ENCODE measurements around the gene SLC22A14.
"Not testable (repeated sequence)": the region's sequence is repeated elsewhere in the genome, so short reads cannot be mapped to it uniquely, and the experiment has no call there.

SLC22A14 gene

DNA sequence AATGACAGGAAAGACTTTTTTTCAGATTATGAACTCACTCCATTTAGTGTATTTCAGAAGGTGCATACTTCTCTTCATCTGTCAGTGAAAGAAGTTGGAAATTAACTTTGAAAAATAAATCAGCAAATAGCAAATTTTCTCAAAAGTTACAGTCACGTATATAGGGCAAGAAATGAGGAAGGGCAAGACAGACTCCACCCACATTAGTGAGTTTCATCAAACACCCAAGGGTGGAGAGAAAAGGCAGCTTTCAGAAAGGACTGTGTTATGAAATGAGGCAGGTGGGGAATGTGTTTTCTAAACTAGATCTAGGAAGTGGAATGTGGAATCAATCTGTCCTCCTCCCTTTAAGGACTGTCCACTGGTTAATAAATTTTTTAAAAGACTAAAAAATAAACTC is 13.6 kb upstream of the SLC22A14 start:
- DNase-seq (ENCODE audit: low read depth in 3 of 3, low spot score in 1 of 3), result no peak

DNA sequence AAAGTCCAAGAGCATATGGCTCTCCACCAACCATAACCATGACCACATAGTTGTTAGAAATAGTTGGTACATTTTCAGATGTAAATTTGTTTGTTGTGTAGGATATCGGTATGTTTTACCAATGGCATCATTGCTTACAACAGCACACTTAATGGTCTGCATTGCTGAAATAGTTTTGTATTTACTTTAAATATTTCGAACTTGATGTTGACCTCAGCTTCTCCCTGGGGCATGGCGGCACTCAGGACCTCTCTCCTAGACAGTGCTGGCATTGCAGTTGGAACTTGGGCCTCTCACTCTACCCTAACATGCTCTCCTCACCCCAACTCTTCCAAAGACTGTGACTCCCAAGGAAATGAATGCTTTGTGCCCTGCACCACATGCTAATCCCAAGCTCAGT is 11.5 kb upstream of the SLC22A14 start:
- DNase-seq (ENCODE audit: low read depth in 3 of 3, low spot score in 1 of 3), result no peak

DNA sequence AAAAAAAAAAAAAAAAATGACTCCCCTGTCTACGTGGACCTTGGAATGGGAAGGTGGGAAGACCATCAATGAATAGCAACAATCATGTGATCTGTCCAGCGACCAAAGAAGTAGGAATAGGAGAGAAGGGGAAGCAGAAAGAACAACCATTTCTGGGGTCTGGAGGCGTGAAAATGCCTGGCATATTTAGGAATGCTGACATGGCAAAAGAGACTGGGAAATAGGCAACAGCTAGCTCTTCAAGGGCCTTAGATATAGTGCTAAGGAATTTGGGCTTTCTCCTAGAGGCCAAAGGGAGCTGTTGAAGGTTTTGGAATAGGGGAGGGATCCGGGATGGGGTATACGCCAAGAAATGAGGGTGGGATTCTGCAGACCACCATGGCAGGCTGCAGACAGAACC is 10.5 kb upstream of the SLC22A14 start:
- no peak for DNase-seq (ENCODE audit: low read depth in 3 of 3, low spot score in 1 of 3)

DNA sequence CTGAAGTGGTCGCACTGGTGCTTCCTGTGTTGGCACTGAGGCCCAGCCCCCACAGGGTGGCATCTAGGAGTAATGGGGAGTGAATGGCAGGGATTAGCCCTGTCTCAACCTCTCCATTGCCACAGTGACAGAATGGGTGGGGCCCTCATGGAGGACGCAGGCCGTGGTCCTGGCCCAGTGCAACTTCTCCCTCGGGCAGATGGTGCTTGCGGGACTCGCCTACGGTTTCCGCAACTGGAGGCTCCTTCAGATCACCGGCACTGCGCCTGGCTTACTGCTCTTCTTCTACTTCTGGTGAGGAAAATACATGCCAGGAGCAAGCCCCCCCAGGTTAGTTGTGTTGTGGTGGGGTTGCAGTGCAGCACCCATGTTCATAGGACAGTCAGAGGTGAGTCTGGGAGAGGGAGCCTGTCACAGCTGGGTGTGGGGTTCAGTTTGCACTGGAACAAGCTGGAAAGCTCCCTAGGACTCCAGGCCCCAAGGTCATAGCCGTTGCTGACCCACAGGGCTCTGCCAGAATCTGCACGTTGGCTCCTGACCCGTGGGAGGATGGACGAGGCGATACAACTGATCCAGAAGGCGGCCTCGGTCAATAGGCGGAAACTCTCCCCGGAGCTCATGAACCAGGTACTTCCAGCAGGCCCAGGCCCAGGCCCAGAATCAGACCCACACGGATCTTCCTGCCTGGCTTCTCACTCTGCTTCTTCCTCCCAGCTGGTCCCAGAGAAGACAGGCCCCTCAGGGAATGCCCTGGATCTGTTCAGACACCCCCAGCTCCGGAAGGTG is 7.0 kb upstream of the SLC22A14 start:
- DNase-seq (ENCODE audit: low read depth in 3 of 3, low spot score in 1 of 3), result no peak

DNA sequence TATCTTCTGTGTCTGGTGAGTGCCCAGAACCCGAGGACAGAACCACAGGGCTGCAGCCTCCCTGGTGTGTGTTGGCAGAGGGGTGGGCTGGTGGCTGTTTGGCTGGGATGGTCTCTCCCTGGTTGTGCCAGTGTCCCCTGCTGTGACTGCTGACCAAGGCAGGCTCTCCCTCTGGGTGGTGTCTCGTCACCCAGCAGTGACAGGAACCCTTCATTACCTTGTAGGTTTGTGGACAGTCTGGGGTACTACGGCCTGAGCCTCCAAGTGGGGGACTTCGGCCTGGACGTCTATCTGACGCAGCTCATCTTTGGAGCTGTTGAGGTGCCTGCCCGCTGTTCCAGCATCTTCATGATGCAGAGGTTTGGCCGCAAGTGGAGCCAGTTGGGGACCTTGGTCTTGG is 6.4 kb upstream of the SLC22A14 start:
- DNase-seq (ENCODE audit: low read depth in 3 of 3, low spot score in 1 of 3), result no peak

DNA sequence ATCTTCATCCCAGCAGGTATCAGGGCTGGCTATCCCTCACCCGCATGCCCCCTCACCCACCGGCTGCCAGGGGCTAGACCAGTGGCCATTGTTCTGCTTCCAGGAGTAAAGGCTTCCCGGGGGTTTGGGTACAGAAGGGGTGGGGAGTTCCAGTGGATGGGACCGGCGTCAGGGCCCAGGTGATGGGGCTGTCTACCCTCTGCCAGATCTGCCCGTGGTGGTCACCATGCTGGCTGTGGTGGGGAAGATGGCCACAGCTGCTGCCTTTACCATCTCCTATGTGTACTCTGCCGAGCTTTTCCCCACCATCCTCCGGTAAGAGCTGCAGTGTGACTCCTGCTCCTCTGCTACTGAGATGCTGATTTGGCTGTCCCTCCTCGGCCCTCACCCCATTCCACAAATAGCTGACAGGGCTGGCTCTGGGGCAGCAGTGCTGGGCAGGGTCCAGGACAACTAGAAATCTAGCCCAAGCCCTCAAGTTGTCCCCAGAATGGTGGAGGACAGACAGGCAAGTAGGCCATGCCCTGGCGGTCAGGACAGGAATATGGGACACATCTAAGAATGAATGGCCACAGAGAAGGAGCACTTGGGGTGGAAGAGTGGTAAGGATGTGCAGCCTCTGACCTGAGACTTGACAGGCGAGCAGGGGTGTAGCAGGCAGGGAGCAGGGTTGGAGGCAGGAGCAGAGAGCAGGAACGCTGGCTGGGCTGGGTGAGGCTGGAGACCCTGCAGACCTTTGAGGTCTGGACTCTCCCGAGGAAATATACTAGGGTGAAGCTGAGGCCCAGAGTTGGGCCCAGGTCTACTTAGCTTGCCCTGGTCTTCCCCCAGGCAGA is 5.8 kb upstream of the SLC22A14 start:
- DNase-seq (ENCODE audit: low read depth in 3 of 3, low spot score in 1 of 3), result no peak

DNA sequence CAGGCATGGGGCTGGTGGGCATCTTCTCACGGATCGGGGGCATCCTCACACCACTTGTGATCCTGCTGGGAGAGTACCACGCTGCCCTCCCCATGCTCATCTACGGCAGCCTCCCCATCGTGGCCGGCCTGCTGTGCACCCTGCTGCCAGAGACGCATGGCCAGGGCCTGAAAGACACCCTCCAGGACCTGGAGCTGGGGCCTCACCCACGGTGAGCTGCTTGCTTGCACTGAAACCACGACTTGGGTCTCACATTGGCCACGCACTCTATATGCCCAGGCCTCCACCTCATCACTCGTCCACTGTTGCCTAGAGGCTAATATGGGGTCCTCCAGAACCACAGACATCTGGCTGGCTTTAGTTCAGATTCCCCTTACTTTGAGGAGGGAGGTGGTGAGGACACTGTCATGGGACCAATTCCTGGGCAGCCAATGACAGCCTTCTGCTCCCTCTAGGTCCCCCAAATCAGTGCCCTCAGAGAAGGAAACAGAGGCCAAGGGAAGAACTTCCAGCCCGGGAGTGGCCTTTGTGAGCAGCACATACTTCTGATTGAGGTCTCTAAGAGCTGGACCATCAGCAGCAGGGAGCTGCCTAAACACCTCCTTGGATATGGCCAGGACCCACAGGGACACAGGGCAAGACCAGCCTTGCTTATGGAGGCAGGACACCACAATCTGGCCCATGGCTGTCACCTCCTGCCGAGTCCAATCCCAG is 5.0 kb upstream of the SLC22A14 start:
- no peak for DNase-seq (ENCODE audit: low read depth in 3 of 3, low spot score in 1 of 3)

DNA sequence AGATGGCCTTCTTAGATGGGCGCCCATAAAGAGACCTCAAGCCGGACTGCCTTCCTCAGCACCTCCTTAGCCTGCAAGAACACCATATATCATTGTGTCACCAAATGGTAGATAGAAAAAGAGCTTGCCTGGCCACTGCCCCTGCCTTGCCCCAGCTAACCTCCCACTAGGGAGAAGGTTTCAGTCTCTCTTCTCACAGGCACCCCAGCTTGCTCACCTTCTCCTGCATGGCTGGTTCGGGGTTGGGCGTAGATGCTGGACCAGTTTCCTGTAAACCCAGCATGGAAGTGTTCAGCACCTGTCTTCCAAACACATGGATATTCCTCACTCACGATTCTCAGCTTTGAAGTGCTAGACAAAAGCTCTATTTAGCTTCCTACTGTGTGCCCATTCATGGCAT is 3.3 kb upstream of the SLC22A14 start:
- no peak for DNase-seq (ENCODE audit: low read depth in 3 of 3, low spot score in 1 of 3)

DNA sequence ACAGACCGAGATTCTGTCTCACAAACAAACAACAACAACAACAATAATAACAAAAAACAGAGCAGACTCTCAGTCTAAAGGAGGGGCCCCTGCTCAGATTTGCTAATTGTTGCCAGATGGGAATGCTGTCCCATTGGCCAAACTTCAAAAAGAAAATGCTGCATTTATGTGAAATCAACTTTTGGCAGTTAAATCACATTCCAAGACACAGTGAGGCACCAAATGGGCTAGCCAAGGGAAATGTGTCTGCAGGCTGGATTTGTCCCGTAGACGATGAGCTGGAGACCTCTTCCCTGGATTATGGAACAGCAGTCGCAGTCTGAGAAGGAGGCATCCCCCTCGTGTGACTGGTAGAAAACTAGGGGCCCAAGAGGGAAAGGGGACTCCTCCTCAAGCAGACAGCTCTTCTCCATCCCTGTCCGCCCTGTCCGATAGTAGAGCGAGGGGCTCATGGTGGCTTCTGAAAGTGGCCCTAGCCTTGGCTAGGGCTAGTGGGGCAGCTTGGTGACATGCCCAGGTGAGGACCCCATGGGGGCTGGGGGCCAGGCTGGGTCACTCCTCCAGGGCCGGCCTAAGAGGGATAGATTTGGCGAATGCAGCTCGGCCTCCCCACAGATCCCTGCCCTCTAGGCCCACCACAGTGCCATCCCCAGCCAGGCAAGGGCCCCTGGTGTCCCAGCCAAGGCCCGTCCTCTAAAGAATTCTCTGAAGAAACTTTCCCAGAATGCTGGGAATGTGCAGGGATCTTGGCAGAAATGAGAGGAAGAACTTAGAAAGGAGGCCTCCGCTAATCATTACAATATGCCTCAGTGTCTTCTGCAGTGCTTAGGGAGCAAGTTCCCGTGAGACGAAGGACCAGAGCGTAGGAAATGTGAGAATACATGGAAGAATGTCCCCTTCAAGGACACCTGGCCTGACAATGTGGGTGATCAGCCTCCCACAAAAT is 2.0 kb downstream of the SLC22A14 start:
- no peak for DNase-seq (ENCODE audit: low read depth in 3 of 3, low spot score in 1 of 3)

DNA sequence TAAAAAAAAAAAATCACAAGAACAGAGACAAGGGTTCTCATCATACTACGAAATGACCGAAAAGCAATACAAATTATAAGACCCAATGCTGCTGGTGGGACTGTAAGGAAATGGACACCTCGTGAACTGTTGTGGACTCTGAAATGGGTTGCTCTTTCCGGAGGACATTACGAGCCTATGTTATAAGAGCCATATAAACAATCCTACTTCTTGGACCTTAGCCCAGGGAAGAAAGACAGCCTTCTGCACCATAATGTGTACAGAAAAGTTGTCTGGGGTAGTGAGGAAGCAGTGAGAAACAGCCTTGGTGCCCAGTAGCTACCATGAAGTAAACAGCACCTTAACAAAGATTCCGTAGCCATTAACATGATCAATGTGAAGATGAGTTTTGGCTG is 2.7 kb downstream of the SLC22A14 start:
- DNase-seq (ENCODE audit: low read depth in 3 of 3, low spot score in 1 of 3), result no peak

DNA sequence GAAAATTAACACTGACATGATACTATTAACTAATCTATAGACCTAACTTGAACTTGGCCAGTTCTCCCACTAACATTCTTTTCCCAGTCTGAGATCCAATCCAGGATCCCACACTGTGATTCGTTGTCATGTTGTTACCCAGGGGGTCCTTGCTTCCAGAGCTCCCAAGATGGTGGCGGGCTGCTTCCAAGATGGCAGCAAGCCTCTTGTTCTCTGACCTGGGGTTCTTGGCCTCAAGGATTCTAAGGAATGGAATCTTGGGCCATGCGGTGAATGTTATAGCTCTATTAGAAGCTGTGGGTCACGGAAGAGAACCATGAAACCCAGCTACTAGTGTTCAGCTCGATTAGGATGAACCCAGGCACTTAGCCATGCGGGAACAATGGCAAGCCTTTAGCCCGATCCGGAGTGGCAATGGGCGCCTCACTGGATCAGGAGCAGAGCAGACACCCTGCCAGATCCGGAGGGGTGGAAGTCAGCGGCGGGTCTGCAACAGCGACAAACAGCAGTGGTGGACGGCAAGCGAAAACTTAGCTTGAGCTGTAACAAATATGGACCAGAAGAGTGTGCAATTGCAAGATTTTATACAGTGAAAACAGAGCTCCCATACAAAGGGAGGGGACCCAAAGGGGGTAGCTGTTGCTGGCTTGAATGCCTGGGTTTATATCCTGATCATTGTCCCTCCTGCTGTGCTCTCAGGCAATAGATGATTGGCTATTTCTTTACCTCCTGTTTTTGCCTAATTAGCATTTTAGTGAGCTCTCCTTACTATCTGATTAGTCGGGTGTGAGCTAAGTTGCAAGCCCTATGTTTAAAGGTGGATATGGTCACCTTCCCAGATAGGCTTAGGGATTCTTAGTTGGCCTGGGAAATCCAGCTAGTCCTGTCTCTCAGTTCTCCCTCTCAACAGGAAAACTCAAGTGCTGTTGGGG is 7.5 kb downstream of the SLC22A14 start:
- DNase-seq (ENCODE audit: low read depth in 3 of 3, low spot score in 1 of 3), result not testable (repeated sequence)

DNA sequence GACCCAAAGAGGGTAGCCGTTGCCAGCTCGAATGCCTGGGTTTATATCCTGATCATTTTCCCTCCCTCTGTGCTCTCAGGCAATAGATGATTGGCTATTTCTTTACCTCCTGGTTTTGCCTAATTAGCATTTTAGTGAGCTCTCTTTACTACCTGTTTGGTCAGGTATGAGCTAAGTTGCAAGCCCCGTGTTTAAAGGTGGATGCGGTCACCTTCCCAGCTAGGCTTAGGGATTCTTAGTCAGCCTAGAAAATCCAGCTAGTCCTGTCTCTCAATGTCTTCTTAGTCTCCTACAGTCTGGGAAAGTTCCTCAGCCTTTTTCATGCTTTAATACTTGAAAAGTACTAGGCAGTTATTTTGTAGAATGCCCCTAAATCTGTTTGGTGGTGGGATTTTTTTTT is 15.0 kb downstream of the SLC22A14 start:
- not testable (repeated sequence) for DNase-seq (ENCODE audit: low read depth in 3 of 3, low spot score in 1 of 3)

DNA sequence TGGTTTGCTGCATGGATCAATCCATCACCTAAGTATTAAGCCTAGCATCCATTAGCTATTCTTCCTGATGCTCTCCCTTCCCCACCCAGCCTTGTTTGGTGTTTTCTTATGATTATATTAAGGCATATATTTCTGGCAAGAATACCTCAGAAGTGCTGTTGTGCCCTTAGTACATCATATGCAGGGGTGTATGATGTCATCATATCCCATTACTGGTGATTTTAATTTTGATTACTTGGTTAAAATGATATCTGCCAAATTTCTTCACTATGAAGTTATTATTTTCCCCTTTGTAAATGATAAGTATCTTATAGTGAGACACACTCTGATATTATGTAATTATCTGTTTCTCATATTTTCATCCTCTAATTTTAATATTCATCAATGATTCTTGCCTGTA is 15.4 kb downstream of the SLC22A14 start:
- no peak for DNase-seq (ENCODE audit: low read depth in 3 of 3, low spot score in 1 of 3)

DNA sequence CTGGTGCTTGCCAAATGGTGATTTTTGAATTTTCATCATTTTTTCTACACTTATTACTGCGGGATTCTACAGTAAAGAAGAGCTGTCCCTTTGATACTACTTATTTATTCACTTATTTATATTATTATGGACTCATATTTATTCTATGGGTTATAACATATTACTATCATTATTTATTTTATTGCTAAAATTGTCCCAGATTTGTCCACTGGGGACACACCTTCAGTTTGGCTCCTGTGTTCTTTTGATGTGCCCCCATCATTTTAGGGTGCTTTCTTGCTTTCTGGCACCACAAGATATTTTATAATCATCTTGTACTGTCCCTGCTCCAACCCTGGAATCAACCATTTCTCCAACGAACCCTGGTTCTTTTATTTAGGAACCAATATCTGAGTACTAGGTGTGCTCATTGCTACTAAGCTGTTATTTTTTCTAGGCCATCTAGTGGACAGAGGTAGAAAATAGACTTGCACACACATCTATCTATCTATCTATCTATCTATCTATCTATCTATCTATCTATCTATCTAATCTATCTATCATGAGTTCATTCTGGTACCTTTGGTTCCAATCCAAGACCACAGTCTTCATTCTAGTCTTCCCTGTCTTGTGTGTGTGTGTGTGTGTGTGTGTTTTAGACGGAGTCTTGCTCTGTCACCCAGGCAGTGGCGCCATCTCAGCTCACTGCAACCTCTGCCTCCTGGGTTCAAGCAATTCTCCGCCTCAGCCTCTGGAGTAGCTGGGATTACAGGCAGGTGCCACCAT is 16.0 kb downstream of the SLC22A14 start:
- DNase-seq (ENCODE audit: low read depth in 3 of 3, low spot score in 1 of 3), result no peak

DNA sequence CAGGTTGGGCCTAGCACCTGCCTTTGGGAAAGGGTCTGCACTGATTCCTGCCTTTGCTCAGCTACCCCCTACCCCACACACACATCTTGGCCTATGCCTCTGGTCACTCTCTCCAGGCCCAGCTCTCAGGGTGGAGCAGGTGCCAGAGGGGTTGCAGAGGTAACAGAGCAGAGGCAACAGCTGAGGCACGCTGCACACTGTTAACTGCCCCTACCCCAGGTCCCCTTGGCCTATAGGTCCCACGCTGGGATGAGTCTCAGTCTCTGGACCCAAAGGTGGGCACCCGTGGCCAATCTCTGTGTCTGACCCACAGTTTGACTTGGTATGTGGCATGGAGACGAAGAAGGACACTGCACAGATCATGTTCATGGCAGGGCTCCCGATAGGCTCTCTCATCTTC is 24.8 kb downstream of the SLC22A14 start:
- DNase-seq (ENCODE audit: low read depth in 3 of 3, low spot score in 1 of 3), result no peak

DNA sequence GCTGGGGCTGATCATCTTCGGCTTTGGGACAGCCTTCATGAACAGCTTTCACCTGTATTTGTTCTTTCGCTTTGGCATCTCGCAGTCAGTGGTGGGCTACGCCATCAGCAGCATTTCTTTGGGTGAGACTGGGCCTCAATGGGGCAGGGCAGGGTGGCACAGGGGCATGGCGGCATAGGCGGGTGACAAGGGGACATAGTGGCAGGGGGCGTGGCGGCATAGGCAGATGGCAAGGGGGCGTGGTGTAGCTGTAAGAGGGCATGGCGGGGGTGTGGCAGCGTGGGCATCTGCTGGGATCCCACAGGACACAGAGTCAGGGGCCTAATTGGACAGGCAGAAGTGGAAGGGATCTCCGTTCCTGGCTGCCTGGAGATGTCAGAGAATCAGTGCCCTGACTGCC is 25.5 kb downstream of the SLC22A14 start:
- no peak for DNase-seq (ENCODE audit: low read depth in 3 of 3, low spot score in 1 of 3)

DNA sequence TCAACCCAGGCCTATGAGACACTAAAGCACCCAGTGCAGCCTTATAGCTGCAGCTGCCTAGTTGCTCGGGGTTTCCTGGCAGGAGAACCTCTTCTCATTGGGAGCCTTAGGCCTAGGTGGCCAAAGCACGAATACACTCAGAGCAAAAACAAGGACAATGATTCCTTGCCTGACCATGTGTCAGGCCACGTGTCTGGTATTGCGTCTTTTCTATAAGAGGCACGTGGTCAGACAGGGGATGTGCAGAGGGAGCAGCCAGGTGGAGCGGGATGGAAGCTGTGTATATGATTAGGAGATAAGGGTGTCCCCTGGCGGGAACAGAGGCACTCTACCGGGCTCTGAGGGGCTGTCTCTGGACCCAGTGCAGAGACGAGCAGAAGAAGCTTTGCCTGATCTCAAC is 26.4 kb downstream of the SLC22A14 start:
- no peak for DNase-seq (ENCODE audit: low read depth in 3 of 3, low spot score in 1 of 3)

DNA sequence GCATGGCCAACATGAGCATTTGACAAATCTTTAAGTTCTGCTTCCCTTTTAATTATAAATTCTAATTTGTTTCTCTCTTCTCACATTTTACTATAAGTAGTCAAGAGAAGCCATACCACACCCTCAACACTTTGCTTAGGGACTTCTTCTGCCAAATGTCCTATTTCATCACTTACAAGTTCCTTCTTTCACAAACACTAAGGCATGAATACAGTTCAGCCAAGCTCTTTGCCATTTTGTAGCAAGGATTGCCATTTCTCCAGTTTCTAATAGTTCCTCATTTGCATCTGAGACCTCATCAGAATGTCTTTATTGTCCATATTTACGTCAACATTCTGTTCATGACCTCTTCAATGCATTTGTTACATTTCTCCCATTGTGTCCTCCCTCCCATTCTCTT is 29.4 kb downstream of the SLC22A14 start:
- no peak for DNase-seq (ENCODE audit: low read depth in 3 of 3, low spot score in 1 of 3)

DNA sequence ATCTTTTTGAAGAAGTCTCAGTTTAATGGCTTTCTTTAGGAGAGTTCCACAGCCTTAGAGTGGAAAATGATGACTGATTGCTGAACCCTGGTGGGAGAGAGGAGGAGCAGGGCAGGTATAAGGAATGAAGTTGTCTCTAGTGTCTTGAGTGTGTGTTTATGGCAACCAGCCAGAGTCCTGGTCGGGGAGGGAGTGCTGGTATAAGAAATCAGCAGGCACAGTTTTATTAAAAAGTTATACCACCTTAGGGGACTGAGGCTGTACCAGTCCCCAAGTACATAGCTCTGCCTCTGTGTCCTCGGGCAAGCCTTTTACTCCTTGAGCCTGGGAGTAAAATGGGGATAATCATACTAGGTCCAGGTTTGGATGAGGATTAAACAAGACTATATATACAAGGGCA is 29.8 kb downstream of the SLC22A14 start:
- no peak for DNase-seq (ENCODE audit: low read depth in 3 of 3, low spot score in 1 of 3)
